Measurements from ENCODE around the gene UNC80. TPM values are rescaled to one million over a fixed set of nuclear protein-coding genes. Genes with fewer than 3 reads are reported as not detected.

Gene UNC80
- total RNA-seq, 4 donors from 2014 or later = under 0.01 to 3.0 (median 0.45) TPM

DNA sequence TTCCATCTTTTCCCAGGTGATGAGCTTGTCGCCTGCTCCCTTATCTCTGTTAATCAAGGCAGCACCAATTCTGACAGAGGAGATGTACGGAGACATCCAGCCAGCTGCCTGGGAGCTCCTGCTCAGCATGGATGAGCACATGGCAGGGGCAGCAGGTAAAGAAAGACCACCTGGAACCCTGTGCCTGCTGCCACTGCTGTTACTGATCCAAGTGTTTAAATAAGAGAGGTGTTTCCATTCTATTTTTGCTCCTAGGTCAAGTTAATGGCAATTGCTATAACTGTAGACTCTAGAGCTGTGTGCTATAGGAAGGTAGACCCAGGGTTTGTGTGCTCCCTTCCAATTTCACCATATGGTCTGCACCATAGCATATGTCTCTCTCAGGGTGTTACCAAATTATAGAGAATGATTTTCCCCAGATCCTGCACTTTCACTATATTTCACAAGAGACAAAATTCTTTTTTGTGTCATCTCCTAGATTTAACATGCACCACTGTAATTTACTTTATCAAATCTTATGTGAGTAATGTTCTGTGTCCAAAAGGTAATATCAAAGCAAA, 142.2 kb downstream of the UNC80 start:
- no peaks in the 10 kb centered on the region for H3K9me3 ChIP-seq
- no peaks in the 10 kb centered on the region for H3K27me3 ChIP-seq
- no peak overlapping the region for H3K4me3 ChIP-seq
- intact Hi-C loops (cut with DNase I; ENCODE audit: low total_unique reads) = no loop called here
- TF ChIP-seq POLR2A (IDR thresholded peaks at IDR 0.05) = no peak
- TF ChIP-seq, protein P1, sequence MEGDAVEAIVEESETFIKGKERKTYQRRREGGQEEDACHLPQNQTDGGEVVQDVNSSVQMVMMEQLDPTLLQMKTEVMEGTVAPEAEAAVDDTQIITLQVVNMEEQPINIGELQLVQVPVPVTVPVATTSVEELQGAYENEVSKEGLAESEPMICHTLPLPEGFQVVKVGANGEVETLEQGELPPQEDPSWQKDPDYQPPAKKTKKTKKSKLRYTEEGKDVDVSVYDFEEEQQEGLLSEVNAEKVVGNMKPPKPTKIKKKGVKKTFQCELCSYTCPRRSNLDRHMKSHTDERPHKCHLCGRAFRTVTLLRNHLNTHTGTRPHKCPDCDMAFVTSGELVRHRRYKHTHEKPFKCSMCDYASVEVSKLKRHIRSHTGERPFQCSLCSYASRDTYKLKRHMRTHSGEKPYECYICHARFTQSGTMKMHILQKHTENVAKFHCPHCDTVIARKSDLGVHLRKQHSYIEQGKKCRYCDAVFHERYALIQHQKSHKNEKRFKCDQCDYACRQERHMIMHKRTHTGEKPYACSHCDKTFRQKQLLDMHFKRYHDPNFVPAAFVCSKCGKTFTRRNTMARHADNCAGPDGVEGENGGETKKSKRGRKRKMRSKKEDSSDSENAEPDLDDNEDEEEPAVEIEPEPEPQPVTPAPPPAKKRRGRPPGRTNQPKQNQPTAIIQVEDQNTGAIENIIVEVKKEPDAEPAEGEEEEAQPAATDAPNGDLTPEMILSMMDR (IDR thresholded peaks at IDR 0.05) = no peak
- H3K4me1 ChIP-seq = no peaks in the 10 kb centered on the region
- no peaks in the 10 kb centered on the region for H3K36me3 ChIP-seq
- no peak for DNase-seq
- H3K27ac ChIP-seq = no peak overlapping the region

DNA sequence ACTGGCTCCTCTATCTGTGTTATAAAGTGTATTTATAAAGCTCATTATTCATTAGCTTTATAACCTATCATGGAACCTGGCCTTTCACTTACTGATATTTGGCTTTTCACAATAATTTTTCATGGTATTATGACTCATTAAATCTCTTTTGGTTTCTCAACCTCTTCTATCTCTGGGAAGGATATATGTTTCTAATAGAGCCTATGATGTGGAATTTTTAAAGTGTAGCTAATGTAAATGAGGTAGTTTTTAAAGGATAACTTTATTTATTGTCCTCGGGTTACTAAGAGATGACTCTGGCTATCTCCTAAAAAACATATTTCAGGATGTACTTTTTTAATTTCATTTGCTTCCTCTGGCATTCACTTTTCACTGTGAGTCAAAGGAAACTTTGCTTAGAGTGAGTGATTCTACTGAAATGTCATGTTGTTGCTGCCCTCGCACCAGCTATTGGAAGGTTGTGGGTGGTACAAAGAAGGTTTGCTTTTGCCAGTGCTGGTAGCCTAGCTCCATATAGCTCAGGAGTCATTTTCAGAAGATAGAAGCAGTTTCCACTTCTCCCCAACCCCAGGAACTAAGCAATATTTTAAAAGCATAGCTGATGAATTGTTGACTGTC, 145.6 kb downstream of the UNC80 start:
- no peaks in the 10 kb centered on the region for H3K4me1 ChIP-seq
- intact Hi-C loops (cut with DNase I; ENCODE audit: low total_unique reads) = no loop called here
- no peak overlapping the region for H3K27ac ChIP-seq
- no peak for DNase-seq
- H3K27me3 ChIP-seq = no peaks in the 10 kb centered on the region
- H3K4me3 ChIP-seq = no peak overlapping the region
- TF ChIP-seq POLR2A (IDR thresholded peaks at IDR 0.05) = no peak
- no peaks in the 10 kb centered on the region for H3K9me3 ChIP-seq
- H3K36me3 ChIP-seq = no peaks in the 10 kb centered on the region

DNA sequence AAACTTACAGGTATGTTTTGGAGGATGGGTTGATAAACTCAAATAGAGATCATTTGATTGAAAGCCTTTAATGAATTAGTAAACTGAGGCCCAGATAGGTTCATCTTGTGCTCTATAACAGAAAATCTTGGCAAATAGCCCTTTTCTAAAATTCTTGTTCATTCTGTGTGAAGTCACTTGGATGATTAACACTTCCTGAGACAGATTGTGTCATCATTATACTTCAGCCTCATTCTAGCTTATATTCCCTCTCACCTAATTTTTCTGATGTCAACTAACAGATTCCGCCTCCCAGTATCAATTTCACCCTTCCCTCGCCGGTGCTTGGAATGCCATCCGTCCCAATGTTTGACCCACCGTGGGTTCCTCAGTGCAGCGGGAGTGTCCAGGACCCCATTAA, 146.6 kb downstream of the UNC80 start:
- H3K4me3 ChIP-seq = no peak overlapping the region
- H3K27ac ChIP-seq = no peak overlapping the region
- TF ChIP-seq, protein P1 (IDR thresholded peaks at IDR 0.05) = no peak
- no peak for TF ChIP-seq POLR2A (IDR thresholded peaks at IDR 0.05)
- no peak for DNase-seq
- H3K9me3 ChIP-seq = no peaks in the 10 kb centered on the region
- peaks cover 0 to 4% of the 10 kb centered on the region in 2 donors for H3K27me3 ChIP-seq
- H3K4me1 ChIP-seq = no peaks in the 10 kb centered on the region
- intact Hi-C loops (cut with DNase I; ENCODE audit: low total_unique reads) = no loop called here
- H3K36me3 ChIP-seq = no peaks in the 10 kb centered on the region

DNA sequence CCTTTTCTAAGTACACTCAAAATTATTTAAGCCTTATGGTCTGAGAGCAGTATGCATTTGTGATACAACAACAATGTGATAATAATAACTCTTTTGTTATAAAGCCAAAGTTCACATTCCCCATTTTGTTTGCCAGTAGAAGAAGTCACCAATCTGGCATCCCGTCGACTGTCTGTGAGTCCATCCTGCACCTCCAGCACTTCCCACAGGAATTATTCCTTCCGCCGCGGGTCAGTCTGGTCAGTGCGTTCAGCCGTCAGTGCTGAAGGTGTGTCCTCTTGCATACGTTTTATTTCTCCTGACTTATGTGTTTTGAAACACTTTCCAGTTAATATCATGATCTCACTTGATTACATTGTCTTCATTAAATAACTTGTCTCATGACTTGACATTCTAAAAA, 150.5 kb downstream of the UNC80 start:
- Histone ChIP-seq H3K36me3 (no peaks in the 10 kb centered on the region), H3K4me1 (no peaks in the 10 kb centered on the region)
- DNase-seq = no peak

DNA sequence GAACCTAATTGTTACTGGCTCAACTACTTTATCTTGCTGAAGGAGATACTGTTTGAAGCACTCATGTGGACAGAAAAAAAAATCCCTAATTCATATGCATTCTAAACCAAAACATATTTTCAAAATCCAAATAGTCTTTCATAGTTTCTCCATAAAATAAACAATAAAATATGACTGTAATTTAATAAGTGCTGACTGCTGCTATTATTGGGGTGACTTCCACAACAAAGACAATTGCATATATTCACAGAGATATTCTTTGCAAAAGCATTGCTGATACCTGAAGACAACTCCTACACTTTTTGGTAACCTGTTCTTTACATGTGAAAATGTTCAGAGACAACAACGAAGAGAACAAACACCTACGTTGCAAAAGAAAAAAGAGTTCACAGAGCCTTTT, 157.7 kb downstream of the UNC80 start:
- no peaks in the 10 kb centered on the region for H3K27me3 ChIP-seq
- no peak overlapping the region for H3K27ac ChIP-seq
- no peak for DNase-seq
- no peaks in the 10 kb centered on the region for H3K36me3 ChIP-seq
- intact Hi-C loops (cut with DNase I; ENCODE audit: low total_unique reads) = no loop called here
- TF ChIP-seq, protein P1 (IDR thresholded peaks at IDR 0.05) = no peak
- TF ChIP-seq POLR2A (IDR thresholded peaks at IDR 0.05) = no peak
- H3K4me1 ChIP-seq = no peaks in the 10 kb centered on the region
- H3K9me3 ChIP-seq = no peaks in the 10 kb centered on the region
- no peak overlapping the region for H3K4me3 ChIP-seq

More for the DNA sequence above, 150.5 kb downstream of the UNC80 start:
- no peak for TF ChIP-seq POLR2A (IDR thresholded peaks at IDR 0.05)
- TF ChIP-seq, protein P1 (IDR thresholded peaks at IDR 0.05) = no peak
- Histone ChIP-seq H3K4me3 (no peak overlapping the region), H3K9me3 (no peaks in the 10 kb centered on the region), H3K27ac (no peak overlapping the region), H3K27me3 (peaks cover 0 to 4% of the 10 kb centered on the region in 2 donors)
- intact Hi-C loops (cut with DNase I; ENCODE audit: low total_unique reads) = no loop called here
